Fibroblast of skin of back (primary cell): ENCODE data around the gene HINT3.
"Not testable (repeated sequence)": the region's sequence is repeated elsewhere in the genome, so short reads cannot be mapped to it uniquely, and the experiment has no call there.

ENCODE experiments used
- DNase-seq: peaks from one replicate; pipeline ENCODE4 v3.0.0-alpha.2; 2013

HINT3 gene

DNA sequence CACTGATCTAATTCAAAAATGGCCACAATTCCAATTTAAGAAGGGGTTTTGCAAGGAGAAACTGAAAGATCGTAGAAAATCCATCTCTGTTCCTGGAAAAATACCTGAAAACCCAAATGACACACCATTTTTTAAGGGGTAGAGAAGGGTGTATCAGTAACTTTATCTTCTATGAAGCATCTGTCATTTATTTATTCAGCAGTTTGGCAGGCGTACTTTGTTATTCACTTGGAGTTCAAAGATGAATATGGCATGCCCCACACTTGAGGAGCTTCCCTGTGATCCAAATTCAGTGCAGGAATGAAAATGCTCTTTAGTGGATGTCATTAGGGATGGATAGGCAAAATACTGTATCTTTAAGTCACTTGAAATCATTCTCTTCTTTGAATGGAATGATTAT lies 7.2 kb downstream of the HINT3 start:
- DNase-seq = no peak

DNA sequence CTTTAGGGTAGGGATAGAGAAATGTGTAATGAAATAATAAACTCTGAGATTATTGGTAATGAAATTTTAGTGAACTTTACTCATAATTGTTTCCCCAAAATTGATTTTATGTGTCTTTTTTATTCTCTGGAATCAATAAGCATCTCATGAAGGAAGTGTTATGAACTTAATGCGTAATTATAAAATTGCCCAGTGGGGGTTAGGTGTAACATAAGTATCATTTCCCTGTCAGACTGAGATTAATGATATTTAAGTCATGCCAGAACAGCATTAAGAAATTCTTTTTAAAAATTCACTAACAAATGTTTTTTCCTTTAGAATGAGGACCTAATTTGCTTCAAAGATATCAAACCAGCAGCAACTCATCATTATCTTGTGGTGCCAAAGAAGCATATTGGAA lies 10.0 kb downstream of the HINT3 start:
- DNase-seq = no peak

DNA sequence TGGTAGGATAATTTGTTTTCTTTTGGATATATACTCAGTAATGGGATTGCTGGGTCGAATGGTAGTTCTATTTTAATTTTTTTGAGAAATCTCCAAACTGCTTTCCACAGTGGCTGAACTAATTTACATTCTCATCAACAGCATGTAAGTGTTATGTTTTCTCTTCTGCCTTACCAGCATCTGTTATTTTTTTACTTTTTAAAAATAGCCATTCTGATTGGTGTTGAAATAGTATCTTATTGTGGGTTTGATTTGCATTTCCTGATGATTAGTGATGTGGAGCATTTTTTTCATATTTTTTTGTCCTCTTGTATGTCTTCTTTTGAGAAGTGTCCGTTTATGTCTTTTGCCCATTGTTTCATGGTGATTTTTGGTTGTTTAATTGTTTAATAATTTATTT lies 11.9 kb downstream of the HINT3 start:
- DNase-seq = no peak

DNA sequence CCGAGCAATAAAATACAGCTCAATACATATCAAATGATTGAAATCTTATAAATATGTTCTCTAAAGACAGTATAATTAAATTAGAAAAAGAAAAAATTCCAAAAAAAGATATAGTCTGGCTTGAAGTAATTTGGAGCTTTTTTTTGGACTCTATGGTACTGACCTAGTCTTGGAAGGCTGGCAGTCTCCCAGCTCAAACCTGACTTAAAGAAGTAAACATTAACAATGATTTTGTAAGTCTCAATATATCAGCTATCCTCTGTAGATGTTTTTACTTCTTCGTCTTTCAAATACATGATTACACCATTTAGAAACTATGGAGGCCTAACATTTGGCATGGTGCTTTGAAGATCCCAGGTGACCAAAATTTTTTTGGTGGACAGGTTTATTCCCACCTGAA lies 14.2 kb downstream of the HINT3 start:
- DNase-seq = no peak

DNA sequence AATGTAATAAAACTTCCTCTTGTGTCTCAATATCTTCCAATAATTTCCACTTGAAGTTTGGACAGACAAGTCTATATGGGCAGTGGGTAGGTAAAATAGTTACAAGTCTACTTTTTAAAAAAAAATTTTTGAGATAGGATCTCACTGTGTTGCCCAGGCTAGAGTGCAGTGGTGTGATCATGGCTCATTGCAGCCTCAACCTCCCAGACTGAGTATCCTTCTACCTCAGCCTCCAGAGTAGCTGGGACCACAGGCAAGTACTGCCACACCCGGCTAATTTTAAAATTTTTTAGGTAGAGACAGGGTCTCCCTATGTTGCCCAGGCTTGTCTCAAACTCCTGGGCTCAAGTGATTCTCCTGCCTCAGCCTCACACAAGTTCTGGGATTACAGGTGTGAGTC lies 15.9 kb downstream of the HINT3 start:
- DNase-seq = not testable (repeated sequence)

DNA sequence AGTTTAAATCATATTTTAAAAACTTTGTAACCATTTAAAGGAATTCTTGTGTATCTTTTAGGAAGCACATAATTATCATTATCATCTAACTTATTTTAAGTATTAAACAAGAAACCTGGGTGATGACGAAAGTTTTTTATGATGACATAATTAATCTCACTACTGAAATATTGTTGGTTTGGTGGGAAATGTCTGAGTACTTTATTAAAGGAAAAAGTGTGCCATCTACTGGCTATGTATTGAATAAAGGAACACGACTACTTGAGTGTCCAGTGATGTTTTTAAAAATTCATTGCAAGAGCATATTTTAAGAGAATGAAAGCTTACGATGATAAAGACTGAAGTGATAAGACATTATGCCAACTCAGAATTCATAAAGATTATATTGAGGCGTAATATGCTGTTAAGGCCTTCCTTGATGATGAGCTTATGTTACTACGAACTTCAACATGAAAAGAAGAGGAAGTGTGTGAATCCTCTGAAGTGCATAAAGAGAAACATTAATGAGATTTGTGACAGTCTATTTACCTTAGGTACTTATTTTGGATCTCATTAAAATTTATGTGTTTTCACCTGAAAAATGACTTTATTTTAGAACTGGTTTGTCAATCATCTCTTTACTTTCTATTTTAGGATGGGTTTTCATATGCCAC lies 17.8 kb downstream of the HINT3 start:
- DNase-seq = peak; percentile 69

DNA sequence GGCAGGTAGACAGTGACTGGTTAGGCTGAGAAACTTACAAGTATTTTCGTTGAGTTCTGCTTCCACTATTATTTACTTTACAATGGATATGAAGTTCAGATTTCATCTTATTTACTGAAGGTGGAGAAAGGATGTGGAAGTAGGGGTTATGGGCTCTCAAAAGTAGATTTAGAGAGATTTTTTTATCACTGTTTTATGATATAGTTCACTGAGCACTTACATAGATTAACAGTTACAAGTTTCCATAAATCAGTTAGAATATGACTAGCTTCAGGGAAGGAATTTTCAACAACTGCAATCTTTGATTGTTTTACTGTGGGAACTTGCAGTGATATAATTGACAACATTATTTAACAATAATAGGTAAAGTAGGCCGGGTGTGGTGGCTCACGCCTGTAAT lies 22.5 kb downstream of the HINT3 start:
- DNase-seq = no peak

DNA sequence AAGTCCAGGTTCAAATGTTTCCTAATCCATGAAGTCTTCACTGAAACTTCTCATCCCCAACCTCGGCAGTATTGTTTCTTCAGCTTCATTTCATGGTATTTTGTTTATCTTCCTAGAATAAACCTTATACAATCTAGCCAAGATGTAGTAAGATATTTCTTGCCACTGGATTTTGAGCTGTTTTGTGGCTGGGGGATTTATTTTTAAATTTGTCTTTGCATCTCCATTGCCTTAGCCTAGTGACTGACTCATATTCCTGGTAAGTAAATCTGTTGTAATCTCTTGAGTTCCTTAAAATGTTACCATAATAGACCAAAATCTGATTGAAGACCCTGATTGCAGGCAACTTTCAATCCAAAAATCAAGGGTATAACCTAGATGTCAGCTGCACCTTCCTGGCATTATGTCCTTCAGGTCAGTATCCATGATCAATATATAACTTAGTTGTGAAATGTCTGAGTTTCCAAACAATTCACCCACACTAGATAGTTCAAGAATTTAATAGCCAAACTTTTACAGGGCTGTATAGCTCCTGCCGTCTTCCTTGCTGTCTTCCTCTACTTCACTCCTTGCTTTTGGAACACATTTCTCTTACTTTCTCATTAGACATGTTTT lies 25.1 kb downstream of the HINT3 start:
- DNase-seq = no peak

DNA sequence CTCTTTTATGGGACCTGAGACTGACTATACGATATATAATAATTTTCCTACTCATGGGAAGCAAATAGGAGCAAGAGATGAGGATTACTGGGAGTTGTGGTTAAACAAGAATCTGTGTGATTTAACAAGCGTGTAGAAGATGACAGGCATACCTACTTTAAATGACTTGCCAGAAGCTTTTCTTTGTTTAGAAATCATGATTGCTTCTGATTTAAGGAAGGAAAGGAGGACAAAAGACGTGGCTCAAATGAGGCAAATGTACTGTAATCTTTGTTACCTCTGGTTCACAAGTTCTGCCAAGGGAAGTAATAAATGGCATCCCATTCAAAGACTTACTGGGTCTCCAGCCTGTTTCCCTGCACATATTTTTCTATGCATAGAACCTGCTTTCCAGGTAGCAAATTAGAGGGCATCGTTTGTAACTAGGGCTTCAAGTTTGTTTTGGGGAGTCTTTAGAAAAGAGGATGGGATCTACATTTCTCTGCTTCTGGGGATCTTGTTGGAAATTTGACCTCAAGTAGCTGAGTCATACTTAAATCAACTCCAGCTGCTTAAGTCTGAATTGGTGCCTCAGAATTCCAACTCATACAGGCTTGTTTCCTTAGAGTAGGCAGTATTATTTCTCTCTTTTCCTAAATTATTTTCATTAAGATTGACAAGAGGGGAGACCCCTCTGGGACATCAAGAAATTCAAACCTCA lies 26.8 kb downstream of the HINT3 start:
- DNase-seq = peak; percentile 83

DNA sequence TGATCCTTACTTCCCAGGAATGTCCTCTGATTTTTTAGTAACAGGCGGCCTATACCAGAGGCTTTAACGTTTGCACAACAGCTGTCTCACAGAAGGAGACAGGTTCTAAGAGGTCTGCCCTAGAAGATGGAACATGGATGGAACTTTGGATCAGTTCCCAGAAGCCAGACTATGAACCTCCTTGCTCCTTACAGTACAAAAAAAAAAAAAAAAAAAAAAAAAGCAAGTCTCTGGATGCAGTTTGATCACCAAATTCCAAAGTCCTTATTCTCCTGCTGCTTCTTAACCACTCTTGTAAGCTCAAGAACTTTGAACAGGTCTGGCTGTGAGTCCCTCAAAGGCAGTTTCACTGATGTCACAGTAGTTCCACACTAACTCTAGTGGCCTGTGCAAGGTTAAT lies 27.7 kb downstream of the HINT3 start:
- DNase-seq = peak; percentile 76

DNA sequence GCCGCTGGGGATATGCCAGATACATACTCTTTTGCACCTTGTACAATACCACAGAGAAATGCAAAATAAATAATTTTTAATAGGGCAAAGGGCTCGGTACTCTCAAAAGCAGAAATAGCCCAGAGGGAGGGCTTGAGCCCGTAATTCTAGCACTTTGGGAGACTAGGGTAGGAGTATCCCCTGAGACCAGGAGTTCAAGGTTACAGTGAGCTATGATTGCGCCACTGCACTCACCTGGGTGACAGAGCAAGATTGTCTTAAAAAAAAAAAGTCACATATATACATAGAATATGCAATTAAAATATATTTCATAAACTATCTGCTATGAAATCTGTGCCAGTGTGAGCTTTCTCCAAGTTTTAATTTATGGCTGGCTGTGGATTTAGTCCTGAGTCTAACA lies 29.0 kb downstream of the HINT3 start:
- DNase-seq = no peak

DNA sequence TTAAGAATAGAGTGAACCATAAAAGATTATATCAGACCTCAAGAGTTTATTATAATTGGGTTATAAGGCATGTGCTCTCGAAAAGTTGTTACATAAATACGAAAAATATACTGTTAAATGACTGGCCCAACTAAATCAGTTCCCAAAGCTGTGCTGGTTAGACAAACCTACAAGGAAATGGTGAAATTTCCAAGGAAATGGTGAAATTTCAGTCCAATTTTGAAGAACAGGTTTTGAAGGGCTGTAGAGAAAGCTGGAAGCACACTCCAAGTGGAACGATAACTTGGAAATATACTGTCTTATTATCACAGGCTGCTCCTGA lies 29.4 kb downstream of the HINT3 start:
- DNase-seq = no peak

DNA sequence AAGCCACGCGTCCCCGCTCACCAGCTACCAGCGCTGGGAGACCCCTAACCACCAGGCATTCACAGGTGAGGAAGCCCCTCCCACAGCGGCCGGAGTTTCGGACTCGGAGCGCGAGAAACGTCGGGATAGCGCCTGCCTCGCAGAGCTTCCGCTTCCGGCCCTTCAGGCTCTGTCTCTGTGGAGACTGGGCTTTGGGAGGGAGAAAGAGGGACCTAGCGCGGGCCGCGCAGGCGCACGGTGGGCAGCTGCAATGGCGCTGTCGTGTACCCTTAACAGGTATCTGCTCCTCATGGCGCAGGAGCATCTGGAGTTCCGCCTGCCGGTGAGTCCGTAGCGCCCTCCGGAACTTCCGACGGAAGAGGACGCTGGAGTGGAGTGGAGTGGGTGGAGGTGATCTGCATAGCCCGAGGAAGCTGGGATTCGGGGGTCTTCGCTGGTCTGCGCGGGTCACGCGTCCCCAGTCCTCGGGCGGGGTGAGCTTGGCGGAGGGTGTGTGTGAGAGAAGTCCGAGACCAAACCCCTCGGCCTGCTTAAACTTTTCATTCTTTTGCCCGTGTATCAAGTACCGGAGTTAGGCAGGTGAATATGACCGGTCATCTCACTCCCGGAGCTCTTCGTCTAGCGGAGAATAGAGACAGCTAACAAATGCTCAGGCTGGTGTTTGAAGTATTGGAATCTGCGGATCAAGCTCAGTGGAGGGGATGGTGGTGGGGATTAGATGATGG lies 29.9 kb downstream of the HINT3 start, which contains the start of gene TRMT11:
TSS of gene TRMT11 (plus strand) at position 240 of the 725 bp plus-strand sequence. CDS start at position 251, 11 bp downstream.
- DNase-seq = peak; percentile 88

DNA sequence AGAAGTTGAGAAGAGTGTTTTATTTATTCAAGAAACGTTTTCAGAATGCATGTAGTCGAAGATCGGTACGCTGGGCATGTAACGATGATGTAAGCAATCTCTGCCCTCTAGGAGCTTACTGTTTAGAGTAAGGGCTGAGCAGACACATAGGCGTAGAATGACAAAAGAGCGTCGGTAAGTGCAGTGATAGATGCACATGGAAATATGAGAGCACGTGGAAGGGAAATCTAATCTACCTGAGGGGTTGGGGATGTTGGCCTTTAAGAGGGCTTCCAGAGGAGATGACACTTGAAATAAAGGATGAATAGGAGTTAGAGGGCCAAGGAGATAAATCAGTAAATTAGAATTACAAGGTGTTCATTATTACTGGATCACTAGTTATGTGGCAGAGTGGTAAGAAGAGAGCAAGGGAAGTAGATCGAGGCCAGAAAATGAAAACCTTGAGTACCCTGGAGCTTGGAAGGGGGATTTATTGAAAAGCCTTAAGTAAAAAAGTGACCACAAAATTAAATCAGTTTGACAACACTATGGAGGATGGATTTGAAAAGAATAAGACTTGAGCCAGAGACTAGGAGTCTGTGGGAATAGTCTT lies 30.6 kb downstream of the HINT3 start:
- peak; percentile 23 for DNase-seq

DNA sequence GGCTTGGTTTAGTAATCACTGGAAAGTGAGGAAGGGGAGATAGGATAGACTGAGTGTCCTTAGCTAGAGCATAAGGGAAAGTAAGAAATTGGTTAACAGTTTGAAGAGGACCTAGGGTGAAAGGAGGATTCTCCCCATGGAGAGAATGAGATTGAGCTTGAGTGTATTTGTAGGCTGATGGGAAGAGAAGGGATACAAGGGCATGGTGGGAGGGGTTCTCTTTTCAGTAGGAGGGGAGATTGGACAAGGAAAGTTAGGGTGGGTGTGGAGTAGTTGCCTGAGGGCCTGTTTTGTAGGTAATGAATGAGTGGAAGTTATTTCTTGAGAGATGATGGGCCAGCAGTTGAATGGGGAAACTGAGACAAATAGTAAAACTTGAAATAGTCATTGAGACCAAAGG lies 31.7 kb downstream of the HINT3 start:
- no peak for DNase-seq

DNA sequence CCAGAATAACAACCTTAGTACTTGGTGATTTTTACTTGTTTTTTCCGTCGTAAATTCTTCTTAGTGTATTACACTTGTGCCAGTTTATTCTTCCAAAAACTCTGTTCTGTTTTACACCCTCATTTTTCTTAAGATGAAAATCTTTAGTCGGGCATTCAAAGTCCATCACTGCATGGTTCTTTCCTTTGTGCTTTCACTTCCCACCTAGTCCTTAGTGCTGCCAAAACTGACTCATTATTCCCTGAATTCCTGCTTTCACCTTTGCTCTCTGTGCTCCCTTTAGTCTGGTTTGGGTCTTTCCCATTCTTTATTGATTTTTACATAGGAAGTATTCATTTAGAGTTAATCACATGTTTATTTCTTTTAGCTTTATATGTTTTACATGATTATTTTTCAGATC lies 33.1 kb downstream of the HINT3 start:
- DNase-seq = no peak

DNA sequence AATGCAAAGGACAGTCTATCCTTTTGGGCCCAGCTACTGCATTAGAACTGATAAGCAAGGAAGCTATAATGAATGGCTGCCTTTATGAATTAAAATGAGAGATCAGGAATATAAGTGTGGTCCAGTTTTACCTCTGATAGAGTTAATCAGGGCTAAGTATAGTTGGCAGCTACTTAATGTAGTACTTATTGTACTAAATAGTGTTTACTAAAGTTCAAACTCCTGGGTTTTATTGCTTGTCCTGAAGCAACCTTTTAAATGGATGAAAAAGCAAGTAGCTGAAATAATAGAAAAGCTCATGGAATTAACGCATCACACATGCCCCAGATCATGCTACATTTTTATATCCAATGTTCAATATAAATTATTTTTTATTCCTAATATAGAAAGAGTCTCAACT lies 35.1 kb downstream of the HINT3 start:
- no peak for DNase-seq

DNA sequence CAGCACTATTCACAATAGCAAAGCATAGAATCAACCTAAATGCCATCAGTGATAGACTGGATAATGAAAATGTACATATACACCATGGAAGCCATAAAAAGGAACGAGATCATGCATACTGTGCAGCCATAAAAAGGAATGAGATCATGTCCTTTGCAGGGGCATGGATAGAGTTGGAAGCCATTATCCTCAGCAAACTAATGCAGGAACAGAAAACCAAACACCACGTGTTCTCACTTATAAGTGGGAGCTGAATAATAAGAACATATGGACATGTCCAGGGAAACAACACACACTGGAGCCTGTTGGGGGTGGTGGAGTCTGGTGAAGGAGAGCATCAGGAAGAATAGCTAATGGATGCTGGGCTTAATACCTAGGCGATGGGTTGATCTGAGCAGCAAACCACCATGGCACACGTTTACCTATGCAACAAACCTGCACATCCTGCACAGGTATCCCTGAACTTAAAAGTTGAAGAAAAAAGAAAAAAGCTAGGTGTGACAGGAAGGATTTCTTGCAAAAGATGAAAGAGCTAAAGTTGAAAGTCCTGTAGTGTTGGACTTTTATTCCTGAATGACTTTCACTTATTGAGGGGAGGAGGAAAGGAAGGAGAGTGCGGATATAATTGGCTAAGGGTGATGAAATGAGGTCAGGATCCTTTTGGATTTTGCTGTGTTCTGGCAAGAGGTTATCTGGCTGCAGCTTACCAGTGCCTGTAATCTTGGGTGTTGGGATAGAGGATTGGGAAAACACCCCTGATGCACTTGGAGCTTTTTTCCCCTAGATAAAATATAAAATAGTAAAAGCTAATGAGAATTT lies 38.3 kb downstream of the HINT3 start:
- no peak for DNase-seq

DNA sequence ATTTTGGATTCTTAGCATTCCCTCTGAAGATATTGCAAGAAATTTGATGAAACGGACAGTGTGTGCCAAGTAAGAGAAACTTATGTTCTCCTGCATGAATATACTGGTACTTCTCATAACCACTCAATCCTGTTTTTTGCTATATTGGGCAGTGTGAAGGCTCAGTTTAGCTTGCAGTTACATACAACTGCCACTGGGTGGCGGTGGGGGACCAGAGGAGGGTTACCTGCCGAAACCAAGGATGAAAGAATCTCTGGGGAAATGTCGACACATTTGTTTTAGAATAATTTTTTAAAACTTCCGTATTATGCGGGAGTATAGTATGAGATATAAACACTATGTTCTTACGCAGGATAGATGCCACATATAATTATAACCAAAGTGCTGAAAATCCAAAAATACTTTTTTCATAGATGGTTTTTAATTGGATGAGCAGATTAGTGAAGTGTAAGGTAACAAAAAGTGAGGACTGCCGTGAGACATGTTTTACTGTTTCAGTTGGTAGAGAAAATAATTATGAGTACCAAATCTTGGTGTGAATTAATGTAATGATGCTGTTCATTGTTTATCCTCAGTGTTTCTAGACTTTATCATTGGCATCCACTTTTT lies 39.5 kb downstream of the HINT3 start:
- DNase-seq = peak; percentile 58

DNA sequence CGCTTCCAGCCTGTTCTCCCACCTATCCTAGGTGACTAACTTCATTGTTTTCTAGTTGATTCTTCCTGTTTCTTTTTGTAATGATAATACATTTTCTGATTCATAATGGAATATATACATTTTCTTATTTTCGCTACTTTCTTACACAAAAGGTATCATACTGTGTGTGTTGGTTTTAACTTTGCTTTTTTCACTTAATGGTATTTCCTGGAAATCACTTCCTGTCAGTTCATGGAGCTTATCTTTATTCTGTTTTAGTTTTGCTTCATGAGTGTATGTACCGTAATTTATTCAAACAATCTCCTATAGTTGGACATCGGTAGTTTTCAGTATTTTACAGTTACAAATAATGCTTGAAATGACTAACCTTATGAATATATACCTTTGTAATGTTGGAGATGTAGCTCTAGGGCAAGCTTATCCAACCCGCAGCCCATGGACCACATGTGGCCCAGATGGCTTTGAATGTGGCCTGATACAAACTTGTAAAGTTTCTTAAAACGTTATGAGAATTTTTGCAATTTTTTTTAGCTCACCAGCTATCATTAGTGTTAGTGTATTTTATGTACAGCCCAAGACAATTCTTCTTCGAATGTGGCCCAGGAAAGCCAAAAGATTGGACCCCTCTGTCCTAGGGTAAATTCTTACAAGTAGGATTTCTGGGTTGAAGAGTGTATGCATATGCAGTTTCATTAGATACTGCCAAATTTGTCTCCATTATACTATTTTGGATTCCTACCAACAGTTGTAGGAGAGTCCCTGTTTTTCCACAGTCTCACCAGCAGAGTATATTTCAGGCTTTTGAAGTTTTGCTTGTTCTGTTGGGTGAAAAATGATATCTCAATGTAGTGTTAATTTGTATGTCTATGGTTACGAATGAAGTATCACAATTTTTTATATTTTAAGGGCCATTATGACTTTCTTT lies 46.4 kb downstream of the HINT3 start:
- no peak for DNase-seq

DNA sequence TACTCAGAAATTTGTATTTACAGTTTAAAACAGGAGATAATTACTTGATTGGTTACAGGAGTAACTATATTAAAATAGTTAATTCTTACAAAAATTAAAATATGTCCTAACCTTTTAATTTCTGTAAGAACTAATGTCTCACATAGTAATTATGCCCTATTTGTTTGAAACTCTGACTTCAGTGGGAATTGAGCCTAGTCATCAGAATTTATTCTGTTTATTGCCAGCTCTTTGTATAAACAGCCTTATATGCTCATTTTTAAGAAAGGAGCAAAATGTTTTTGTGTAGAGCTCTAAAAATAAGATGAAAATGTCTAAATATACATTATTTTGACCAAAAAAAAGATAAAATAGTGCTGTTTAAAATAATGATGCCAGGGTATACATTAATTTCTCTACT lies 51.2 kb downstream of the HINT3 start:
- DNase-seq = no peak
